ENCODE results near the gene QPCTL.

The QPCTL gene

GRCh38 chr19:45692187-45693105 is at the start of gene QPCTL:
TSS of gene QPCTL (plus strand) at chr19:45692666. CDS start at chr19:45692704, 38 bp downstream.
- H3K27me3 Mint-ChIP-seq = no peaks in the 10 kb centered on the region
- peak within 1 kb of the TSS; percentile 98 for H3K4me3 Mint-ChIP-seq
- H3K27ac Mint-ChIP-seq = peak within 1 kb of the TSS; percentile 99
- peaks cover 6% of the 10 kb centered on the region for H3K36me3 Mint-ChIP-seq
- H3K9me3 Mint-ChIP-seq (ENCODE audit: low read depth) = no peaks in the 10 kb centered on the region
- H3K4me1 Mint-ChIP-seq (ENCODE audit: low read depth) = peaks cover 20% of the 10 kb centered on the region

GRCh38 chr19:45643024-45643926 is 49.2 kb upstream of the QPCTL start:
- Mint-ChIP-seq H3K27ac (peak overlapping the region; percentile 95), H3K4me3 (peak overlapping the region; percentile 96), H3K9me3 (ENCODE audit: low read depth) (no peaks in the 10 kb centered on the region), H3K36me3 (peaks cover 7% of the 10 kb centered on the region), H3K4me1 (ENCODE audit: low read depth) (peaks cover 39% of the 10 kb centered on the region), H3K27me3 (peaks cover 3% of the 10 kb centered on the region)

DNA sequence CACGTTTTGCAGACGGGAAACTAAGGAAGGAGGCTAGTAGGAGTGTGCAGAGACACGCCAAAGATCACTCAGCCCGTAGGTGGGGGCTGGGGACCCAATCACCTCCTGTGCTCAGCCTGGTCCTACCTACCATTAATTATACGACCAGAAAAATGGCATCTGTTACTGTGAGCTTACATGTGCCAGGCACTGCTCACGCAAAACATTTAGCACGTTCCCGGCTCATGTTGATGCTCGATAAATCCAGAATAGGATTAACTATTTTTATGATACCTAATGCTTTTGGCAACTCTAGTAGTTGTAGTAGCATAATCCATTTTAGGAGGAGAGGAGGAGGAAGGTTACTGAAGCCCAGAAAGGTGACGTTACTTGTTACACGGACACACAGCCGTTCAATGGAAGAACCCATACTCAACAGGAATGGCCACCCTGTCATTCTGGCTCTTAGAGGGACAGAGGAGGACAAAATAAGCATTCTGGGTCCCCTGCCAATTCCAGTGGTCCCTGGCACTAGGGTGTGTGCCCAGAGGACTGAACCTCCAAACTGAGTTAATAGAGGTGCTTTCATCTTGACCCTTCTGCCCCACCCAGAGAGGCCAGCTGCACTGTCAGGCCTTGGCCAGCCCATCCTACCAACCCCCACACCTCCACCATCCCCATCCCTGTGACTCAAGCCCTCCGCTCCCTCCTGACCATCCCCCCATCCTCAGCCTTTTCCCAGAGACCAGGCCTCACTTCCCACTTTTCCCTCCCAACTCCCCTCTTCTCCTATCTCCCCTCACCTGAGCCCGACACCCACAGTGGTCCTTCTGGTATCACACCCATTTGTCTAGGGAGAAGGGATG is 48.3 kb upstream of the QPCTL start:
- H3K36me3 Mint-ChIP-seq = peaks cover 7% of the 10 kb centered on the region
- no peak overlapping the region for H3K4me3 Mint-ChIP-seq
- peaks cover 3% of the 10 kb centered on the region for H3K27me3 Mint-ChIP-seq
- peaks cover 33% of the 10 kb centered on the region for H3K4me1 Mint-ChIP-seq (ENCODE audit: low read depth)
- H3K27ac Mint-ChIP-seq = peak overlapping the region; percentile 22
- H3K9me3 Mint-ChIP-seq (ENCODE audit: low read depth) = no peaks in the 10 kb centered on the region

DNA sequence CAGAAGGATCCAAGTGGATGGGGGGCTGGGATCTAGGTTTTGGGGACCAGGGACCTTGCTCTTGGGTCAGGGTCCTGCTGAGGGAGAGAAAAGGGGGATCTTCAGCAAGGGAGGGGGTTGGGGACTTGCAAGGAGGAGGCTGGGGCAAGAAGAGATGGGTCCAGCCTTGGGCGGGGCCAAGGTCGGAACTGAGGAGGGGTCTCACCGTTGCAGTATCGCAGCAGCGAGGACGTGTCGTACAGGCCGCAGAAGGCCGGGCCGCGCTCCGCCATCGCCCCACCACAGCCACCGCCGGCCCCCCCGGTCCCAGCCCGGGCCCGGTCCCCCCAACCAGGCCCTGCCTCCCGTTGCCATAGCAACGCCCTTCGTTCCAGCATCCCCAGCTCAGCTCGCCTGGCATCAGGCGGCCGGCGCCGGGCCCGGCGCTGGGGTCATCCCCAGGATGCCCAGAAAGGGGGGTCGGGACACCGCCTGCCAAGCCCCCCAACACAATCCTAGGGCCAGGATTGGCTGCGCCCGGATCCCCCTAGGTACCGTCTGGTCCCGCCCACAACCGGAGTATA is 47.3 kb upstream of the QPCTL start:
- no peaks in the 10 kb centered on the region for H3K9me3 Mint-ChIP-seq (ENCODE audit: low read depth)
- peaks cover 33% of the 10 kb centered on the region for H3K4me1 Mint-ChIP-seq (ENCODE audit: low read depth)
- H3K4me3 Mint-ChIP-seq = peak overlapping the region; percentile 80
- peaks cover 3% of the 10 kb centered on the region for H3K27me3 Mint-ChIP-seq
- peaks cover 7% of the 10 kb centered on the region for H3K36me3 Mint-ChIP-seq
- H3K27ac Mint-ChIP-seq = no peak overlapping the region

DNA sequence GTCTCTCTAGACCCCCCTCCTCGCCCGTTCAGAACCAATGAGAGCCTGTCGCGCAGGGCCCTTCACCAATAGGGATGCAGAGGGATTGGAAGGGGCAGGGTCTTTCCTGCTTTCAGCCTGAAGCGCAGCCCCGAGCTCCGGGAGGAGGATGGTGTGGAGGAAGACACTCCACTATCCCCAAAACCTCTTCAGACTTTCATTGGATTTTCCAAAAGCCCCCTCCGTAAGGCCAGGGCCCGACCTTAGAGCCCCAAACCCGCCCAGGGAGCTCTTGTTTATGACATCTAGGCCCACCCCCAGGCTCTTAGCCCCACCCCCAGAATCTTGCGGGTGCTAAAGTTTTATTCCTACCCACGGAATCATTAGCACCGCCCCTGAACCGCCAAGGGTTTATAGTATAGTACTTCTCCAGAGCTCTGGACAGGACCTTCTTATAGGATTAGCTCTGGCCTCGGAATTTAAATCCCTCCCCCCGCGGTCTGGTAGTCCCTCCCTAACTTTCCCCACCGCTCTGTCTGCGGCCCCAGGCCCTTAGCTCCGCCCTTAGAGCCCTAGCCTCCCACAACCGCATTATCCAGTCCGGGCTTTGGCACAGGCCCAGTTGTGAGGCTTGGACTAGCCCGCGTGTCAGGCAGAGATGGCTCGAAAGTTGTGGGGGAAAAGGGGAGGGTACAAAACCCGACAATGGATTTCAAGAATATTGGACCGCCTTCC is 46.7 kb upstream of the QPCTL start:
- Mint-ChIP-seq H3K27me3 (peaks cover 3% of the 10 kb centered on the region), H3K4me3 (peak overlapping the region; percentile 80), H3K36me3 (peaks cover 6% of the 10 kb centered on the region), H3K27ac (no peak overlapping the region), H3K9me3 (ENCODE audit: low read depth) (no peaks in the 10 kb centered on the region), H3K4me1 (ENCODE audit: low read depth) (peaks cover 31% of the 10 kb centered on the region)

GRCh38 chr19:45646345-45646698 is 46.1 kb upstream of the QPCTL start:
- Mint-ChIP-seq H3K36me3 (peaks cover 1% of the 10 kb centered on the region), H3K9me3 (ENCODE audit: low read depth) (no peaks in the 10 kb centered on the region), H3K27ac (no peak overlapping the region), H3K27me3 (peaks cover 3% of the 10 kb centered on the region), H3K4me1 (ENCODE audit: low read depth) (peaks cover 26% of the 10 kb centered on the region), H3K4me3 (peak overlapping the region; percentile 80)

DNA sequence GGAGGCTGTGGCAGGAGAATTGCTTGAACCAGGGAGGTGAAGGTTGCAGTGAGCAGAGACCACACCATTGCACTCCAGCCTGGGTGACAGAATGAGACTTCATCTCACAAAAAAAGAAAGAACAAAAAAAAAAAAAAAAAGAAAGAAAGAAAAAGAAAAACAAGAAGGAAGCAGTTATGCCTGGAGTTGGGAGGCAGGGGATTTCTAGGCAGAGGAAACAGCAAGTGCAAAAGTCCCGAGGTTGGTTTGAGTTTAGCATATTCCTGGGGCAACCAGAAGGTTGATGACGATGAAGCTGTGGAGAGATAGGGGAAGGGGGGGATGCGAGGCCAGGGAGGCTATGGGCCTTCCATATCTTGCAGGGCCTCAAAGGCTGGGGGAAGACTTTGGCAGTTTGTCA is 41.7 kb upstream of the QPCTL start:
- Mint-ChIP-seq H3K36me3 (no peaks in the 10 kb centered on the region), H3K9me3 (ENCODE audit: low read depth) (no peaks in the 10 kb centered on the region), H3K27ac (no peak overlapping the region), H3K27me3 (peaks cover 3% of the 10 kb centered on the region), H3K4me1 (ENCODE audit: low read depth) (peaks cover 8% of the 10 kb centered on the region), H3K4me3 (no peak overlapping the region)

GRCh38 chr19:45653634-45654033 is 38.8 kb upstream of the QPCTL start:
- Mint-ChIP-seq H3K4me1 (ENCODE audit: low read depth) (no peaks in the 10 kb centered on the region), H3K36me3 (no peaks in the 10 kb centered on the region), H3K27me3 (no peaks in the 10 kb centered on the region), H3K9me3 (ENCODE audit: low read depth) (no peaks in the 10 kb centered on the region), H3K4me3 (no peak overlapping the region), H3K27ac (no peak overlapping the region)

DNA sequence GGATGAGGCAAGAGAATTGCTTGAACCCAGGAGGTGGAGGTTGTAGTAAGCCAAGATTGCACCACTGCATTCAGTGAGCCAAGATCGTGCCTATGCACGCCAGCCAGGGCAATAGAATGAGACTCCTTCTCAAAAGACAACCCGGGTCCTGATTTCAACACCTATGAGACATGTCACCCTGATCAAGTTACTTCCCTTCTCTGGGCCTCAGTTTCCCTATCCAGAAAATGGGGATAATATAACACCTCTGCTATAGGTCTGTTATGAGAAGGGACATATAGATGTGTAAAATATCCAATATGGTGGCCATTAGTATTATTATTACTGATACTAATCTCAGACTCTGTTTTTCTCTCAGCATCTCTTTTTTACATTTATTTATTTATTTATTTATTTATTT is 37.4 kb upstream of the QPCTL start:
- Mint-ChIP-seq H3K27me3 (no peaks in the 10 kb centered on the region), H3K9me3 (ENCODE audit: low read depth) (no peaks in the 10 kb centered on the region), H3K4me3 (no peak overlapping the region), H3K4me1 (ENCODE audit: low read depth) (no peaks in the 10 kb centered on the region), H3K27ac (no peak overlapping the region), H3K36me3 (no peaks in the 10 kb centered on the region)

DNA sequence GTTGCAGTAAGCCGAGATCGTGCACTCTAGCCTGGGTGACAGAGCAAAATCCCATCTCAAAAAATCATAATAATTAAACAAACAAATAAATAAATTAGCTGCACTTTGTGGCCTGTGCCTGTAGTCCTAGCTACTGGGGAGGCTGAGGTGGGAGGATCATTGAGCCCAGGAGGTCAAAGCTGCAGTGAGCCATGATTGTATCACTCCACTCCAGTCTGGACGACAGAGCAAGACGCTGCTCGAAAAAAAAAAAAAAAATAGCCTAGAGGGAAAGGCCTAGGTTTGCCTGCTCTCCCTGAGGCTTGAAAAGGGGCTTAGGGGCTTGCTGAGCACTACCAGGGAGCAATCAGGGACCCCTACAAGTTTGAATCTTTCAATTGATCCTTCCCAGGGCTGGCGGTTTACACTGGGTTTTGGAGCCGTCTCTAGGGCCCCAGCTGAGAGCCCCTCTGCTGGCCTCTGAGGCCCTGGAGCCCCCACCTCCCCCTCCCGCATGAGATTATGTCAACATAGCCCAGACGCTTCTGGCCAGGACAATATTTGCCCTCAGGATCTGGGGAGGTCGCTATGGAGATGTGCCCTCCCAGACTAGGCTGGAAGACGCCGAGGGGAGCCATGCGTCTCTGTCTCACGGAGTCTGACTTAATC is 34.8 kb upstream of the QPCTL start:
- Mint-ChIP-seq H3K9me3 (ENCODE audit: low read depth) (no peaks in the 10 kb centered on the region), H3K36me3 (no peaks in the 10 kb centered on the region), H3K4me3 (no peak overlapping the region), H3K4me1 (ENCODE audit: low read depth) (no peaks in the 10 kb centered on the region), H3K27me3 (no peaks in the 10 kb centered on the region), H3K27ac (no peak overlapping the region)

GRCh38 chr19:45659096-45659729 is 33.3 kb upstream of the QPCTL start:
- no peaks in the 10 kb centered on the region for H3K4me1 Mint-ChIP-seq (ENCODE audit: low read depth)
- H3K27me3 Mint-ChIP-seq = no peaks in the 10 kb centered on the region
- no peaks in the 10 kb centered on the region for H3K36me3 Mint-ChIP-seq
- H3K27ac Mint-ChIP-seq = no peak overlapping the region
- no peak overlapping the region for H3K4me3 Mint-ChIP-seq
- H3K9me3 Mint-ChIP-seq (ENCODE audit: low read depth) = no peaks in the 10 kb centered on the region

DNA sequence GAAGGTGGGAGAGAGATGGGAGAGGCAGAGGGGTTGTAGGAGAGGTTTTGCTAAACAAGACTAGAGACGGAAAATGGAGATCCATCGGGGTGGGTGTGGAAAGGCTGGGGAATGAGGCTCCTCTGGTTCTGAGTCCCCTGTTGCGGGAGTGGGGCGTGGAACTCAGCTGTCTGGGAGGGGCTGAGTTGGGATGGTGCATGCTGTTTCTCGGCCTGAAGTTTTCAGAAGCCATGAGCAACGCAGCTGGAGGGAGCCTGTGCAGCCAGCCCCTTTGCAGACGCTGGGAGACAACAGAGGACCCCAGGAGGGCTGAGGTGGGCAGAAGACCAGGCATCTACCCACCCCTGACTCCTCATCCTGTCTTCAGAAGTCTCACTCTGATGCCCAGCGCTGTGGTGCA is 31.8 kb upstream of the QPCTL start:
- Mint-ChIP-seq H3K27me3 (no peaks in the 10 kb centered on the region), H3K4me1 (ENCODE audit: low read depth) (peaks cover 3% of the 10 kb centered on the region), H3K27ac (no peak overlapping the region), H3K36me3 (no peaks in the 10 kb centered on the region), H3K9me3 (ENCODE audit: low read depth) (no peaks in the 10 kb centered on the region), H3K4me3 (no peak overlapping the region)

DNA sequence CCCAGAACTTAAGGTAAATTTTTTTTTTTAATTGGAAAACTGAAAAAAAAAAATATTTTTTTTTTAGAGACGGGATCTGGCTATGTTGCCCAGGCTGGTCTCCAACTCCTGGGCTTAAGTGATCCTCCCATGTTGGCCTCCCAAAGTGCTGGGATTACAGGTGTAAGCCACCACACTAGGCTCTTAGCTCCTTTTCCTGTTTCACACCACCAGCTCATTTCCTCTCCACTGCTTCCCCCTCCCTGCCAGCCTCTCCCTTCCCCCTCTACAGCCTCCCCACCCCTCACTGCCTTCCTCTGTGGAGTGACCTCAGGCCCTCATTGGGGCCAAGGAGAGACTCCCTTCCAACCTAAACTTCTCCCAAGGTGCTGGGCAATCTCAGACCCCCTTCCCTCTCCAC is 28.7 kb upstream of the QPCTL start:
- Mint-ChIP-seq H3K36me3 (no peaks in the 10 kb centered on the region), H3K4me1 (ENCODE audit: low read depth) (peaks cover 17% of the 10 kb centered on the region), H3K27me3 (no peaks in the 10 kb centered on the region), H3K9me3 (ENCODE audit: low read depth) (no peaks in the 10 kb centered on the region), H3K4me3 (no peak overlapping the region), H3K27ac (no peak overlapping the region)

All from activated naive CD8-positive, alpha-beta T cell (primary cell).